MM.1S (cell line): Measurements from ENCODE around the gene ABTB2.

Source experiments
- CTCF ChIP-seq: fragments of 300-600 bp; sonication (generic); IDR thresholded peaks from 2 replicates; pipeline ENCODE4 v1.5.1; 2016; ENCODE audit warnings: antibody characterized with exemption, low read length, mixed read lengths
- EZH2 ChIP-seq: fragments of 300-600 bp; sonication (generic); optimal IDR thresholded peaks from 2 replicates; pipeline ENCODE3; 2017; ENCODE audit warnings: low read depth, mild to moderate bottlenecking, antibody characterized with exemption, low read length, mixed read lengths

GRCh38 chr11:34151916-34152845, 205.6 kb downstream of the ABTB2 start:
- TF ChIP-seq CTCF (no peak), EZH2 (no peak)
